SJCRH30 (cell line): Measurements from ENCODE around the gene PDCD1. TPM values are rescaled to one million over a fixed set of nuclear protein-coding genes. Genes with fewer than 3 reads are reported as not detected.
A peak's percentile ranks its signal among the peaks of the same experiment; 100 is the strongest.

Experiments used
- DNase-seq, 2 experiments: peaks; one replicate each; pipeline ENCODE4 v3.0.0-alpha.2; 2015 to 2020
- H3K27ac ChIP-seq: fragments of 250-450 bp; sonication (Bioruptor Pico); 2 replicates; pipeline ENCODE4 v1.5.1; 2020; ENCODE audit warnings: mild to moderate bottlenecking, moderate library complexity
- H3K27me3 ChIP-seq: fragments of 250-450 bp; sonication (Bioruptor Pico); 2 replicates; pipeline ENCODE4 v1.5.1; 2020; ENCODE audit warnings: mild to moderate bottlenecking, moderate library complexity
- H3K36me3 ChIP-seq: fragments of 250-450 bp; sonication (Bioruptor Pico); 2 replicates; pipeline ENCODE4 v1.5.1; 2020; ENCODE audit warnings: mild to moderate bottlenecking, moderate library complexity
- H3K4me1 ChIP-seq: fragments of 250-450 bp; sonication (Bioruptor Pico); 2 replicates; pipeline ENCODE4 v1.5.1; 2020; ENCODE audit warnings: mild to moderate bottlenecking, moderate library complexity
- H3K4me3 ChIP-seq: fragments of 250-450 bp; sonication (Bioruptor Pico); 2 replicates; pipeline ENCODE4 v1.5.1; 2020; ENCODE audit warnings: mild to moderate bottlenecking, moderate library complexity
- H3K9me3 ChIP-seq: fragments of 250-450 bp; sonication (Bioruptor Pico); replicated peaks from 2 replicates; pipeline ENCODE4 v1.5.1; 2020; ENCODE audit warnings: mild to moderate bottlenecking, moderate library complexity
- total RNA-seq: library from RNA; depleted of rRNA; stranded (reverse); fragments of >200 nt; shearing (Covaris generic); gene quantifications from 2 replicates; pipeline ENCODE4 v1.2.3, GENCODE V29; 2014

PDCD1 gene
- total RNA-seq, 1 experiment from 2014 or later: 0.08 TPM

DNA sequence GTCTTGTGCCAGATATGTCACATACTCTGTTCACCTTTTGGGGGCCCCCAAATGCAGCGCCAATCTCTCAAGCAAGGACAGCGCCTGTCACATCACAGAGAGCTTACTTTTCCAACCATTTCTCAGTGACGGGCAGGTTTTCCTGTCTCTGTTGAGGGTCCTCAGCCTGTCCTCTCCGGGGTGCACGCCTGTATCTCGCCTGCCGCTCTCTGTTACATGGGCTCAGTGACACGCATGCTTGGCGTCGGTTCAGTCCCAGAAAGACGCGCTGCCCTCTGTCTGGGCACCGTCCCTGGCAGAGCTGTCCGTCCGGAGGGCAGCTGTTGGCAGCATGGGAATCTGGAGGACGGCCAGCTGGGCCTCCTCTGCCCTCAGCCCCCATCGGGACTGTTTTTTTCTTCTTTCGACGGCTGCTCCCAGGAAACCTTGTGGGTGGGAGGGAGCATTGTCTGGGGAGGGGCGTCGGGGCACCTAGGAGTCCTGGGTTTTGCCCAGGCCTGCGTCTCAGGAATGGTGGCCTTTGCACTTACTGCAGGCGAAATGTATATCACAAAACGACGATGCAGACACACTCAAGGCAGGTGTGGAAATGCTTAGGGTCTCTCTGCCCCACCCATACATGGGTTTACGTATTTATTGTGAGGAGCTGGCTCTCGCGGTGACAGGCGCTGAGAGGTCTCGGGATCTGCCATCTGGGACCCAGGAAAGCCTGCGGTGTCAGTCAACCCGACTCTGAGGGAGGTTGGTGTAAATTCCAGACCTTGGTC lies 41.7 kb upstream of the PDCD1 start:
- H3K27ac ChIP-seq: no peak overlapping the region
- no peaks in the 10 kb centered on the region for H3K9me3 ChIP-seq
- H3K27me3 ChIP-seq: no peaks in the 10 kb centered on the region
- peak overlapping the region; percentile 6 for H3K4me3 ChIP-seq
- no peaks in the 10 kb centered on the region for H3K36me3 ChIP-seq
- DNase-seq: no peak
- H3K4me1 ChIP-seq: peaks cover 14% of the 10 kb centered on the region

DNA sequence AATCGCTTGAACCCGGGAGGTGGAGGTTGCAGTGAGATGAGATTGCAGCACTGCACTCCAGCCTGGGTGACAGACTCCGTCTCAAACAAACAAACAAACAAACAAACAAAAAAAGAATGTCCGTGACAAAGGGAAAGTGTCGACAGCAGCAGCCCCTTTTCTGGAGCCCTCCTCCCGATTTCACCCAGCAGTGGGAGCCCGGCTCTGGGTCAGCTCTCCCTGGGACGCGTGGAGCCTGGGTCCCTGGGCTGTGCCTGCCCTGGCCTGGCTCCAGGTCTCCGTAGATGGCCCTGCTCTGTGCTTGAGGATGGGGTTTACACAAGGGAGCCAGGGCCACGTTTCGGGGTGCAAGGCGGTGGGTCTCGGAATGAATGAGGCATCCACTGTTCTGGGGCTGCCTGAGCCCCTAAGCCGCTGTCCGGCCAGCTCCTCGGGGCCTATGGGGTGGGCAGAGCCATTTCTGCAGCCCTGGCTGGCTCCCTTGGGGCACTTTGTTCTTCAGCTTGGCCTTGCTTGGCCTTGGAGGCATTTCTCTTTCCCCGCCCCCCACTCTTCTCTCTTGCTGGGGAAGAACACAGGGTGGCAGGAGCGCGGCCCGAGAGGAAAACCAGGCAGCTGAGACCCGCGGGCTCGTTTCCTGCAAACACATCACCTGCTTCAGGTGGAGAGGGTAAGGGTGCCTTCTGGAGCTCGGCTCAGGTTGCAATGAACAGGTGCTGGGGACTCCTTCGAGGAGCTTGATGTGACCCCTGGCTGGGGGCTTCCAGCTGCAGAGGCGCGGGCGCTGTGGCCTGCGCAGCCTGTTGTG lies 40.0 kb upstream of the PDCD1 start:
- Histone ChIP-seq H3K4me3 (no peak overlapping the region), H3K4me1 (peaks cover 14% of the 10 kb centered on the region), H3K36me3 (no peaks in the 10 kb centered on the region), H3K27ac (no peak overlapping the region), H3K27me3 (no peaks in the 10 kb centered on the region), H3K9me3 (no peaks in the 10 kb centered on the region)
- peak in 1 of 2 experiments; percentile 40 for DNase-seq

DNA sequence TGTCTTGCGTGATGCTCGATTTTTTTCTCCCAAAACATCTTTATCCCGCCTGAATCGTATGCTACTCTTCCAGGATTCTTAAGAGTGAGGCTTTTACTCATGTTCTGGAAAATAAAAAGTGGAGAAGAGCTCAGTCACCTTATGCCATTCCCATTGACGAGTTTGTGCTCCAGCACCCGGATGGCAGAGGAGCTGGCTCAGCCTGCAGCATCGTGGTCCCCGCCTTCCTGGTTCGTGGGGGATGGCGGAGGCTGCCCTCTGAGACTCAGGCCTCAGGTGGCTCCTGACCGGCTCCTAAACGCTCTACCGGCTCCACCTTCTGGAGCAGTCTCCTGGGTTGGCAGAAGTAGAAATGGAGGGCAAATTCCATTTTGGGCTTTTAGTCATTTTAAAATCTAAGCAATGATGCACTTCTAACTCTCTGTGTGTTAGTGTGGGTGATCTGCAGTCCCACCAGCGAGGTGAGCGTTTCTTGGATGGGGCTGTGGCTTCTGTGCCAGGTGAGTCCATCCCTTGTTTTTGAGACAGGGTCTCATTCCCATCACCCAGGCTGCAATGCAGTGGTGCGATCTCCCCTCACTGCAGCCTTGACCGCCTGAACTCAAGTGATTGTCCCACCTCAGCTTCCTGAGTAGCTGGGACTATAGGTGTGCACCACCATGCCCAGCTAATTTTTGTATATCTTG lies 38.7 kb upstream of the PDCD1 start:
- peaks cover 22% of the 10 kb centered on the region for H3K4me1 ChIP-seq

DNA sequence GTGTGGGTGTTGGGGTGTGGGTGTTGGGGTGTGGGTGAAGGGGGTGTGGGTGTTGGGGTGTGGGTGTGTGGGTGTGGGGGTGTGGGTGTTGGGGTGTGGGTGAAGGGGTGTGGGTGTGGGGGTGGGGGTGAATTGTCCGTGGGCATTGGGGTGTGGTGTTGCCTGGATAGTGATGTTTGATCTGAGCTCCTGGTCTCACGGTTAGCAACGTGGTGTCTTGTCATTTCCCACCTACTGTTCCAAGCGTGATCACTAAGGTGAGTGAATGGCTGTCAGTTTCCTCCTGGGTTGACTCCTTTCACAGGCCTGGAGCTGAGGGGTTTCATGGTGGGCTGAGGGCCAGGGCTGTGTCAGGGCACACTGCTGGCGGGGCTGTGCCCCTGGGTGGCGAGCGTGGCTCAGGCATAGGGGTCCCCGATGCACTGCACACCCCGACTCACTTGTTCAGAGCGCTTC lies 38.1 kb upstream of the PDCD1 start:
- Histone ChIP-seq H3K4me3 (no peak overlapping the region), H3K27ac (no peak overlapping the region), H3K27me3 (no peaks in the 10 kb centered on the region), H3K9me3 (no peaks in the 10 kb centered on the region), H3K36me3 (no peaks in the 10 kb centered on the region), H3K4me1 (peaks cover 28% of the 10 kb centered on the region)
- DNase-seq: no peak

More for the DNA sequence above, 38.7 kb upstream of the PDCD1 start:
- no peaks in the 10 kb centered on the region for H3K9me3 ChIP-seq
- DNase-seq: no peak
- H3K27me3 ChIP-seq: no peaks in the 10 kb centered on the region
- H3K4me3 ChIP-seq: no peak overlapping the region
- no peaks in the 10 kb centered on the region for H3K36me3 ChIP-seq
- H3K27ac ChIP-seq: no peak overlapping the region

DNA sequence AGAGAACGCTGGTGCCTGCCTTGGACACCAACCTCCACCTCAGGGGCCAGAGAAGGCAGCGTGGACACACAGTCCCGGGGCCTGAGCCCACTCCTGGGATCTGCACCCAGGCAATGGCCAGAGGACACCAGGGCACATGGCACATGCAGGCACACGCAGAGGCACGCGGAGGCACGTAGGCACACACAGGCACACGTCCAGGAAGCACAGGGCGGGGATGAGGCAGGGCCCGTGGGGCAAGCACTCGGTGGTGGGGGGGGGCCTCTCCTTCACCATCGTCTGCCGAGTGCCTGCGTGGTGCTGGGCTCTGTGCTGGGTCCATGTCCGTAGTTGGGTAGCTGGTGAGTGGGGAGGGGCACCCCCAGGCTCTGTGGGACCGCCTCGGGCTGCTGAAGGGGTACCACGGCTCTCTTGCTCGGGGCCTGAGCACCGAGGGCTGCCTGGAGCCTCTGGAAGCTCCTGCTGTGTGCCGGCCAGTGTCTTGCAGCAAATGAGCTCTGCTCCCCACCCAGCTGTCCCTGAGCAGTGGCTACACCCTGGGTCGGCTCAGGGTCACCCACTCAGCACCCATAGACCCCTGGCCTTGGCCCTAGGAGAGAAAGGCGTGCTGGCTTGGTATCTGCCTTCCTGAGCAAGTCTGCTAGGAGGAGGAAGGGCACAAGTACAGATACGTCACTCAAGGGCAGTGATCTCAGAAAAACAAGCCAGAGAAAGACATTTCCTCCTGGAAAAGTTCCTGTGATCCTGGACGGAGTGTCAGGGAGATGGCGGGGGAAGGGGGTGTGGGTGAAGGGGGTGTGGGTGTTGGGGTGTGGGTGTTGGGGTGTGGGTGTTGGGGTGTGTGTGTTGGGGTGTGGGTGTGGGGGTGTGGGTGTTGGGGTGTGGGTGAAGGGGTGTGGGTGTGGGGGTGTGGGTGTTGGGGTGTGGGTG lies 37.3 kb upstream of the PDCD1 start:
- DNase-seq: no peak
- H3K27ac ChIP-seq: no peak overlapping the region
- H3K36me3 ChIP-seq: no peaks in the 10 kb centered on the region
- no peaks in the 10 kb centered on the region for H3K27me3 ChIP-seq
- H3K4me1 ChIP-seq: peaks cover 34% of the 10 kb centered on the region
- no peaks in the 10 kb centered on the region for H3K9me3 ChIP-seq
- H3K4me3 ChIP-seq: no peak overlapping the region

- no peak overlapping the region for H3K27ac ChIP-seq
- H3K27me3 ChIP-seq: no peaks in the 10 kb centered on the region
- H3K9me3 ChIP-seq: no peaks in the 10 kb centered on the region
- no peak overlapping the region for H3K4me3 ChIP-seq
- no peak for DNase-seq
- no peaks in the 10 kb centered on the region for H3K36me3 ChIP-seq
- peaks cover 30% of the 10 kb centered on the region for H3K4me1 ChIP-seq
Observed at GRCh38 chr2:241895427-241895711, 36.7 kb upstream of the PDCD1 start.

GRCh38 chr2:241894681-241895426 lies 36.2 kb upstream of the PDCD1 start:
- peaks cover 25% of the 10 kb centered on the region for H3K4me1 ChIP-seq
- H3K27me3 ChIP-seq: no peaks in the 10 kb centered on the region
- no peak overlapping the region for H3K4me3 ChIP-seq
- no peaks in the 10 kb centered on the region for H3K9me3 ChIP-seq
- H3K27ac ChIP-seq: no peak overlapping the region
- no peak for DNase-seq
- H3K36me3 ChIP-seq: no peaks in the 10 kb centered on the region

DNA sequence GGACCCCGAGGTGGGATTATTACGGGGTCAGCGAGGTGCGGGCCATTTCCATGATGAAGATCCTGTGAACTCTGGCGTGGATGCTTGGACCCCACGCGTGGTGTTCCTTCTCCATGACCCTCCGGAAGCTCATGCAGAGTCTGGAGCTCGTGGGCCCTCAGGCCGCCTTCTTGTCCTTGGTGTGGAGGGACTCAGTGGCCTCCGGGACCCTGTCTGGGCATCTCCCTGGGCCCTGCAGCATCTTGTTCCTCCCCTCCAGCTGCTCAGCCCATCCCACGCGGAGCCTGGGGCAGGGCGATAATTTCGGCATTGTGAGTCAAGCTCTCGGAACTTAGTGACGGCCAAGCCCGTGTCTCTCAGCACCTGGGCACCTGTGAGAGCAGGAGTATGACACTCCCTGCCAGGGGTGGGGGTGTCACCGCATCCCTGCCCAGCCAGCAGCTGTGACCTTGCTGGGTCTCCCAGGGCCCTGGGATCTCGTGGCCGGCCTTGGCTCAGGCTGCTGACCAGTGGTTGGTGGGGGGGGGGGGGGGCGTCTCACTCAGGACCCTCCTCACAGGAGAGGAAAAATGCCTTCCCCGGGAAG lies 35.5 kb upstream of the PDCD1 start:
- H3K4me3 ChIP-seq: no peak overlapping the region
- no peaks in the 10 kb centered on the region for H3K36me3 ChIP-seq
- H3K27me3 ChIP-seq: no peaks in the 10 kb centered on the region
- H3K9me3 ChIP-seq: peaks cover 3% of the 10 kb centered on the region; the same call in 1 of the 2 replicates
- H3K4me1 ChIP-seq: peaks cover 23% of the 10 kb centered on the region
- no peak for DNase-seq
- no peak overlapping the region for H3K27ac ChIP-seq

- Histone ChIP-seq H3K4me1 (peaks cover 25% of the 10 kb centered on the region), H3K27ac (no peak overlapping the region), H3K4me3 (no peak overlapping the region), H3K9me3 (peaks cover 6% of the 10 kb centered on the region; the same call in 1 of the 2 replicates), H3K36me3 (no peaks in the 10 kb centered on the region), H3K27me3 (no peaks in the 10 kb centered on the region)
- no peak for DNase-seq
Observed at GRCh38 chr2:241893265-241893664, 34.6 kb upstream of the PDCD1 start.

DNA sequence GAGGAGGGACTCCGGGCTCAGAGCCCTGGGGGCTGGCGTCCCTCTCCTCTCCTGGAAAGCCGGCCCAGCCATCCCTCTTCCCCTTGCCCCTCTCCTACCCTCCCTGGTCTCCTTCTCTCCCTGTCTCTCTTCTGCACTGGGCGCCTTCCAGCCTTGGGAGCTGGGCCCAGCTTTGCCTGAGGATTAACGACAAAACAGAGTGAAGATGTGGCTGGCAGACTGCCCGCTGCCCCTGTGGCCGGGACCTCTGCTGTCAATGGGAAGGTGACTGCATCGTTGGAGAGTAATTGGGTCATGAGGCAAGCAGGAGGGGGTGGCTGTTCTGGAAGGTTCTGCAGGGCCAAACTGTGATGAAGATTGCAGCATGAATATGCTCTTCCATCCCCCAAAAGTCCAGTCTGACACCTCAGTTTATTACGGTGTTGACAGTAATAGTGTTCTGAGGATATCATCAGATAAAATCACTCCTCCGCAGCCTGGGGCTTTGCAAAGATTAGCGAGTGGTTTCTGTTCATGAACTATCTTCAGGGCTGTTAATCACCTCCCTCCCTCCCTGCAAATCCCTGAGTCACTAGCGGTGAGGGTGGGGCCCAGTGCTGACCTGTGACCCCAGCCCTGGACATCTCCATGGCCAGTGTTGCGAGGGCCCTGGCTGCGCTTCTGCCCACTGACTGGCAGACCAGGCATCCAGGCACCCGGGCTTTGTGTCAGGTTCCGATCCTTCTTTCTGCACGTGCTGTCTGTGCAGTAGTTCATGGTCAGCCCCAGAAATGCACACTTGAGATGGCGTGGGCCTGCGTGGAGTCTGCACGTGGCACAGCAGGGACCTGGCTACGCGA lies 33.8 kb upstream of the PDCD1 start:
- Histone ChIP-seq H3K4me3 (no peak overlapping the region), H3K9me3 (peaks cover 6% of the 10 kb centered on the region; the same call in 1 of the 2 replicates), H3K27me3 (no peaks in the 10 kb centered on the region), H3K27ac (no peak overlapping the region), H3K36me3 (no peaks in the 10 kb centered on the region), H3K4me1 (peaks cover 25% of the 10 kb centered on the region)
- DNase-seq: peak; percentile 51 to 65

DNA sequence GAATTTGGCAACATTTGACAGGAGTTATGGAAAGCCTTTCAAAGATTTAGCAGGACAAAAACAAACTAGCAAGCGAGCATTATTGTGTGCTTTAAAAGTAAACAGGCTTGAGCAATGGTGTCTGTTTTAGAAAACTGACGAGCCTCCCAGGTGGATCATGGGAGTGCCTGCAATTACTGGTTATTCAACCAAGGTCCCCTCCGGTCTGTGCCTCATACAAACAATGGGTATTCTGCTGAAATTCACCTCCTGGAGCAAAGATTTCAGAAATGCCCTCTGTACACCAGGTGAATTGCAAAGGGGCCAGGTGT lies 33.2 kb upstream of the PDCD1 start:
- Histone ChIP-seq H3K27ac (no peak overlapping the region), H3K4me1 (peaks cover 25% of the 10 kb centered on the region), H3K27me3 (no peaks in the 10 kb centered on the region), H3K9me3 (peaks cover 6% of the 10 kb centered on the region; the same call in 1 of the 2 replicates), H3K4me3 (no peak overlapping the region), H3K36me3 (no peaks in the 10 kb centered on the region)
- DNase-seq: no peak

DNA sequence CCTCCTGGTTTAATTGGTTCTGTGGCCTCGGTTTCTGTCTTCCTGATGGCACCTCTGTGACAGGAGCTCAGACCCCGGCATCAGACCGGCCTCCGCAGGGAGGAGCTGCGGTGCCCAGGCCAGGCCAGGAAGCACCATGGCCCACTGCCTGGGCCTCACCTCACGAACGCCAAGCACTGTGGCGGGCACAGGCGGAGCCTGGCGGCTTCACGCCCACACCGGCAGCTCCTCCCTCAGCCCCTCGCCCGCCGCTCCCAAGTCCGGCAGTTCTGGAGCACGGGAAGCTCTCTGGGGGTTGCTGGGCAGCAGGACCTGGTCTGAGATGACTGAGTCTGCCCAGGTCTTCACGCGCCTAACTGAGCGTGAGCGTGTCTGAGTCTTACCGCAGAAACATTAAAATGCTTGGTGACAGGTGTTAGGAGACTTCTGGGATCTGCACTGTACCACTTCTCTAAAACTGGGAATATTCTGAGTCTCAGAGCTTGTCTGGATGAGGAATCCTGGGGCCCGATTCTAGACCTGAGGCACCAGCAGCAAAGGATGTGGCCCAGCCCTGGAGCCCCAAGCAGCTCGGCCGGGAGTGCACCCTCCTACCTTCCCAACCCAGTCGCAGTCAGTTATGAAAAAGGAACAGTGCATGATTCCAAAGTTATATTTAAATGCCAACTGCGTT lies 32.8 kb upstream of the PDCD1 start:
- DNase-seq: peak in 1 of 2 experiments; percentile 30
- H3K27ac ChIP-seq: no peak overlapping the region
- H3K4me1 ChIP-seq: peaks cover 25% of the 10 kb centered on the region

More for the DNA sequence above, 32.8 kb upstream of the PDCD1 start:
- no peaks in the 10 kb centered on the region for H3K36me3 ChIP-seq
- H3K9me3 ChIP-seq: peaks cover 6% of the 10 kb centered on the region; the same call in 1 of the 2 replicates
- H3K4me3 ChIP-seq: no peak overlapping the region
- no peaks in the 10 kb centered on the region for H3K27me3 ChIP-seq
